OCI-LY7 (cell line): ENCODE measurements around the gene VKORC1.

Source experiments
- CTCF ChIP-seq: fragments of 200-600 bp; sonication (generic); conservative IDR thresholded peaks from 2 replicates; pipeline ENCODE4 v1.5.1; 2014; ENCODE audit warnings: mild to moderate bottlenecking, antibody characterized with exemption, low read length, moderate library complexity, mixed read lengths
- EZH2phosphoT487 ChIP-seq: fragments of 200-600 bp; sonication (generic); IDR thresholded peaks from 2 replicates; pipeline ENCODE4 v1.6.1; 2018; ENCODE audit warnings: low read depth, borderline replicate concordance, mild to moderate bottlenecking, mixed run types, antibody characterized with exemption, low read length, moderate library complexity, mixed read lengths

GRCh38 chr16:31141489-31142108 lies 47.0 kb upstream of the VKORC1 start:
- TF ChIP-seq EZH2phosphoT487 (no peak), CTCF (no peak)
